Loucy (cell line): Measurements from ENCODE around the gene HS3ST3B1.

Experiments used
- H2AFZ ChIP-seq: fragments of 200-600 bp; sonication (generic); 2 replicates; pipeline ENCODE4 v1.6.0; 2016; ENCODE audit warnings: antibody characterized with exemption, mild to moderate bottlenecking, low read length, moderate library complexity
- H3F3A ChIP-seq: fragments of 200-600 bp; 2 replicates; pipeline ENCODE4 v1.6.0; 2016; ENCODE audit warnings: antibody characterized with exemption, low read depth, mild to moderate bottlenecking
- H3K27me3 ChIP-seq: fragments of 200-600 bp; sonication (generic); 2 replicates; pipeline ENCODE4 v1.6.1; 2014; ENCODE audit warnings: low read length, mild to moderate bottlenecking; ENCODE audit not compliant: insufficient read depth, poor library complexity, severe bottlenecking
- H3K36me3 ChIP-seq: fragments of 200-600 bp; sonication (generic); 2 replicates; pipeline ENCODE4 v1.6.1; 2016; ENCODE audit warnings: low read length; ENCODE audit not compliant: insufficient read depth
- H3K4me1 ChIP-seq: fragments of 200-600 bp; sonication (generic); 2 replicates; pipeline ENCODE4 v1.5.1; 2014; ENCODE audit warnings: low read length, mild to moderate bottlenecking; ENCODE audit not compliant: insufficient read depth, poor library complexity, severe bottlenecking
- H3K4me2 ChIP-seq: fragments of 200-600 bp; sonication (generic); 2 replicates; pipeline ENCODE4 v1.6.0; 2014; ENCODE audit warnings: antibody characterized with exemption, low read length, low read depth, mild to moderate bottlenecking; ENCODE audit not compliant: poor library complexity, severe bottlenecking
- H3K4me3 ChIP-seq: fragments of 200-600 bp; sonication (generic); 2 replicates; pipeline ENCODE4 v1.5.1; 2014; ENCODE audit warnings: low read length, mild to moderate bottlenecking, mixed read lengths; ENCODE audit not compliant: poor library complexity, severe bottlenecking
- H3K79me2 ChIP-seq: fragments of 200-600 bp; sonication (generic); 2 replicates; pipeline ENCODE4 v1.6.1; 2014; ENCODE audit warnings: low read length; ENCODE audit not compliant: insufficient read depth
- H3K9ac ChIP-seq: fragments of 200-600 bp; sonication (generic); 2 replicates; pipeline ENCODE4 v1.6.0; 2014; ENCODE audit warnings: mild to moderate bottlenecking, low read depth, low read length, moderate library complexity; ENCODE audit not compliant: poor library complexity, severe bottlenecking
- H3K9me2 ChIP-seq: fragments of 200-600 bp; sonication (generic); replicated peaks from 2 replicates; pipeline ENCODE4 v1.6.1; 2016; ENCODE audit warnings: low read depth, low read length, mixed read lengths
- H3K9me3 ChIP-seq: fragments of 200-600 bp; sonication (generic); 2 replicates; pipeline ENCODE4 v1.6.1; 2014; ENCODE audit warnings: mild to moderate bottlenecking, antibody characterized with exemption, low read length, low read depth; ENCODE audit not compliant: insufficient read depth
- H4K20me1 ChIP-seq: fragments of 200-600 bp; sonication (generic); 2 replicates; pipeline ENCODE4 v1.6.0; 2014; ENCODE audit warnings: antibody characterized with exemption, low read length, mild to moderate bottlenecking; ENCODE audit not compliant: insufficient read depth, poor library complexity, severe bottlenecking
- CTCF ChIP-seq: fragments of 200-600 bp; sonication (generic); conservative IDR thresholded peaks from 2 replicates; pipeline ENCODE4 v1.5.1; 2014; ENCODE audit warnings: mild to moderate bottlenecking, antibody characterized with exemption, low read length
- EZH2phosphoT487 ChIP-seq: fragments of 200-600 bp; IDR thresholded peaks from 2 replicates; pipeline ENCODE4 v1.6.1; 2018; ENCODE audit warnings: antibody characterized with exemption, mild to moderate bottlenecking, moderate library complexity, borderline replicate concordance

Gene HS3ST3B1

GRCh38 chr17:14398766-14399165 is 97.9 kb downstream of the HS3ST3B1 start:
- no peak overlapping the region for H3K4me3 ChIP-seq
- no peaks in the 10 kb centered on the region for H3K79me2 ChIP-seq
- H3F3A ChIP-seq: no peaks in the 10 kb centered on the region
- H3K9ac ChIP-seq: no peak overlapping the region
- H3K4me1 ChIP-seq: no peaks in the 10 kb centered on the region
- no peak overlapping the region for H3K4me2 ChIP-seq
- H2AFZ ChIP-seq: no peak overlapping the region
- H3K36me3 ChIP-seq: no peaks in the 10 kb centered on the region
- H3K27me3 ChIP-seq: no peaks in the 10 kb centered on the region
- H4K20me1 ChIP-seq: no peaks in the 10 kb centered on the region
- H3K9me2 ChIP-seq: no peaks in the 10 kb centered on the region
- TF ChIP-seq CTCF: no peak
- no peak for TF ChIP-seq EZH2phosphoT487
- H3K9me3 ChIP-seq: 0 out of 2 replicates have a peak, but pooled peaks cover 4% of the 10 kb centered on the region
